ENCODE data around the gene ARID3A.

Gene ARID3A

GRCh38 chr19:1006711-1007398 lies 81.0 kb downstream of the ARID3A start:
- no peak for DNase-seq

DNA sequence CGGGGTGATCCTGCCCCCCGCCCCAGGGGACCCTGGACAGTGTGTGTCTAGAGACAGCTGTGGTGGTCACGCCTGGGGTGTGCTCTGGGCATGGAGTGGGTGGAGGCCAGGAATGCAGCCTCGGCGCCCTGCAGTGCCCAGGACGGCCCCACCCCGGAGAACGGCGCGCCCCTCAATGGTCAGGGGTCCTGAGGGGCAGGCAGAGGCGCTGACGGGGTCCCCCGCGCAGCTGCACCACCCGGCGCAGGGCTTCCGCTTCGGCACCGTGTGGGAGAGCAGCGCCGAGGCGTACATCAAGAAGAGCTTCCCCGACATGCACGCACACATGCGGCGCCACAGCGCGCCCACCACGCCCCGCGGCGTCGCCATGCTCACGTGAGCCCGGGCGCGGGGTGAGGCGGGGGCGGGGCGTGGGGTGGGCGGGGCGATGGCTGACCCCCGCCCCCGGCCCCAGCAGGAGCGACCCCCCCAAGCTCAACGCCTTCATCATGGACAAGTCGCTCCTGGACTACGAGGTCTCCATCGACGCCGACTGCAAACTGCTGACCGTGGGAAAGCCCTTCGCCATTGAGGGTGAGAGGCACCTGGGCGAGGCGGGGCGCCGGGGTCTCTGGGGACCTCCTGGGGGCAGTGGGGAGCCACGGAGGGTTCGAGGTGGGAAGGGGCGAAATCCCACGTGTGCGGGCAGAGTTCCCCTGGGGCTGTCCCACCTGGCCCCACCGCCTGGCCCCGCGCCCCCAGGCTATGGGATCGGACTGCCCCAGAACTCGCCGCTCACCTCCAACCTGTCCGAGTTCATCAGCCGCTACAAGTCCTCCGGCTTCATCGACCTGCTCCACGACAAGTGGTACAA lies 81.8 kb downstream of the ARID3A start:
- DNase-seq: no peak

GRCh38 chr19:1008268-1009040 lies 82.6 kb downstream of the ARID3A start:
- DNase-seq: no peak

- DNase-seq: no peak
Observed at GRCh38 chr19:1009041-1009980, 83.5 kb downstream of the ARID3A start.

- no peak for DNase-seq
Observed at GRCh38 chr19:1009981-1010538, 84.2 kb downstream of the ARID3A start.

DNA sequence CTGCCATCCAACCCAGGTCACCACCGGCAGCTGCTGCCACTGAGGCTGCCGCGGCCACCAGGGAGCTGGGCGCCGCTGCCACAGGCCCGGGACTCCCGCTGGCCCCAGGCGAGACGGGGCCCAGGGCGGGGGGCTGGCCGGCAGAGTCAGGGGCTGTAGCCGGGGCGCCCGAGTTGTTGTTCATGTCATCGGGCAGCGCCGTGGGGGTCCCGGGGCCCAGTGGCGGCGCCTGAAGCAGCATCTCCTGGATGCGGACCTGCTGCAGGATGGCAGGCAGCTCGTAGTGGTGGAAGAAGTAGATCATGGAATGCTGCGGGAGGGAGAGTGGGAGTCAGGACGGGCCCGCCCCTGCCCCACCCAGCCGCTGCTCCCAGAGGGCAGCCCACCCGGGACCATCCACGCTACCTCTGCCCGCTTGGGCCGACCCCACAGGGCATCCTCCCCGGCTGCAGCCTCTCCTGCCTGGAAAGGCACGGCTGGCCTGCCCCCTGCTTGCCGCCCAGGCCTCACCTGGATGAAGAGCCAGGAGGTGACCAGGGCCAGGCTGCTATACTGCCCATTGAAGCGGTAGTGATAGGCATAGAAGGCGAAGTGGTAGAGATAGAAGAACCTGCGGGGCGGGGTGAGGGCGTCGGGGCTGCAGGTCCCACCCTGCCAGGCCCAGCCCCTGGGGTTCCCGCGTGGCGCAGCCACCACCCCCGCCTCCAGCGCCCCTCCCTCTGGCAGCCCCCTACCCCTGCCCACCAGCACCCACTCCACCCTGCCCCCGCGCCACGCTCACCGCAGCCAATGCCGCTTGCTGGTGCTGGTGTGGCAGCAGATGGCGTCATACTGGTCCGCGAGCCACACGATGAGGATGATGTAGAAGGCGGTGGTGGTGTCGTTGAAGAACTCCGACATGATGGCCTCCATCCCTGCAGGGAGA lies 85.0 kb downstream of the ARID3A start:
- DNase-seq: no peak

DNA sequence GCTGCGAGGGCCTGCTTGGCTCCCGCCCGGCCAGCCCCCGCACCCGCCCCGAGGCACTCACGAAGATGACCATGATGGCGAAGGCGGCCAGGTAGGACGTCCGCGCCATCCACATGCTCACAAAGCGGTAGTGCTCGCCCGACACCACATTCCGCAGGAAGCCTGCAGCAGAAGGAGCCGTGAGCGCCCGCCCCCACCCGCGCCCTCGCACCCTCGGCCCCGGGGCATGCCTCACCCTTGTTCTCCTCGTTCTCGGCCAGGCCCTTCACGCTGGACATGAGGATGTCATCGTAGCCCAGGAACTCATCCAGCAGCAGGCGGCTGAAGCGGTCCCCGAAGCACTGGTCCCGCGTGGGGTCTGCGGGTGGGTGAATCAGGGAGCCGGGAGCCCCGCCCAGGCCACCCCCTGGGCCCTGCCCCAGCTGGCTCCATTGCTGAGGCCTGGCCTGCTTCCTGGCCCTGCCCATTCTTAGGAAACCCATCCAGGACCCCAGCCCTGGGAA lies 86.0 kb downstream of the ARID3A start:
- no peak for DNase-seq

DNA sequence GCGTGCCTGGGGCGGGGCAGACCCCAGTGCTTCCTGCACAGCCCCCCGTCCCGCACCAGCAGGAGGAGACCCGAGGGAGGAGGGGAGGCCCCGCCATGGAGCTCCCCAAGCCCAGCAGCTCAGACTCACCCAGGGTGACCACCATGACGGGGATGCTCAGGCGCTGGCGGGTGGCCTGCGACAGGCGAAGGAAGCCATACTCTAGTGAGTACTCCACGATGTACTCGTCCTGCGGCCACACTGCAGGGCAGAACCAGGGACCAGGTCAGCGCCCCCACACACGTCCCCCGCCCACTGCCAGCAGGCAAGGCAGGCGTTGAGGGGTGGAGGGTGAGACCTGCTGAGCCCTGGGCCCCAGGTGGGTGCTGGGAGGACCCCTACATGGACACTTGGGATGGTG lies 86.5 kb downstream of the ARID3A start:
- no peak for DNase-seq

GRCh38 chr19:1013218-1013617 lies 87.4 kb downstream of the ARID3A start:
- no peak for DNase-seq

- DNase-seq: no peak
Observed at GRCh38 chr19:1014161-1015060, 88.6 kb downstream of the ARID3A start.

DNA sequence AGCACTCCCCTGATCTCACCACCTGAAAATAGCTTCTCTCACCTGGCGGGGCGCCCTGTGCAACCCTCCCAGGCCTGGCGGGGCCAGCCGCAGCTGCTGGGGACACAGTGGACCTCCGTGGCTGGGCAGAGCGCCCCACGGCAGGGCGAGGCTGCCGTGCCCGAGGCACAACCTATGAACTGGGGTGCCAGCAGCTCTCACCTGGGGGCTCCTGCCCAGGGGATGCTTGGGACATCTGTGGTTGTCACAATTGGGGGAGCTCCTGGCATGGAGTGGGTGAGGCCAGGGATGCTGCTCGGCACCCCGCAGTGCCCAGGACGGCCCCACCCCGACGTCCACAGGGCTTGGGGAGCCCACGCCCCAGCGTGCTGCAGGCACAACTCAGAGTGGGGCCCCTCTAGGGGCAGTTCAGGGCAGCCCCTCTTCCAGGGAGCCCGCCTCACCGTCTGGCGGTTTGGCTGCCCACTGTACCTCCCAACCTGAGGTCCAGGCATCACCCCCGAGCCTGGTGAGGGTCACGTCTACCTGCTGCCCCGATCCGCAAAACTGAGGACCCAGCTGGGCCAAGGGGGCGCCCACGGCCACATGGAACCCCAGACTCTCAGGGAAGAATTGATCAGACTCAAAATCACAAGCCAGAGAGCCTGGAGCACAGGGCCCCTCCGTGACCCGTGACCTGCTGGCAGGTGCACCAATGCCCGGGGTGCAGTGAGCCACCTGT lies 89.4 kb downstream of the ARID3A start:
- DNase-seq: no peak

- no peak for DNase-seq
Observed at GRCh38 chr19:1015782-1016646, 90.2 kb downstream of the ARID3A start.

- no peak for DNase-seq
Observed at GRCh38 chr19:1016647-1017114, 90.8 kb downstream of the ARID3A start.

DNA sequence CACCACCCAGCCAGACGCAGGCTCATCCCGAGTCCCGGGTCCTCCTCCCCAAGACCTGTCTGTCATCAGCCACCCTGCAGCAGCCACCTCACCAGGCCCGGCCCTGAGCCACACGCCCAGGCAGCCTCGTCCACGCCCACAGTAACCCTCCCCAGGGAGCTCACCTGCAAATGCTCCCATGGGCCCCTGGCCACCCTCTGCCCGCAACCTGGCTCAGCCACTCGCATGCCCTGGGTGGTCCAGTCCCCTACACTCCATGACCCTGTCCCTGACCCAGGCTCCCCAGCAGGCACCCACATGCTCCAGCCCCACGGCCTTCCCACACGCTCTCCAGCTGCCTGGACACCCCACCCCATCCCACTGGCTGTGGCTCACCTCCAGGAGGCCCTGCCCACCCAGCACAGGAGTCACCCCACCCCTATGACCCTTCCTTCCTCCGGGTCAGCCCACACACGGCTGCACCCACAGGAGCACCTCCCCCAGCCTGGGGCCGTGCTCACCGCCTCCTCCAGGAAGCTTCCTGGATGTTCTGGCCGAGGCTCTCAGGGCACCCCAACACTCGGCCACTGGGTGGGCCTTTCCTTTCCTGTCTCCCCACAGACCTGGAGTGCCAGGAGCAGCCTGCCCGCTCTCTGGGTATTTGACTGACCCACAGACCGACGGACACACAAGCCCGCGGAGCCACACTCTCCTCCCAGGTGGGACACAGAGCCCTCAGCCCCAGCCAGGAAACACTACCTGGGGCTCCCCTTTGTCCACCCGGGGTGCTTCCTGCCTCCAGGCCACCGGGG lies 91.5 kb downstream of the ARID3A start:
- no peak for DNase-seq

DNA sequence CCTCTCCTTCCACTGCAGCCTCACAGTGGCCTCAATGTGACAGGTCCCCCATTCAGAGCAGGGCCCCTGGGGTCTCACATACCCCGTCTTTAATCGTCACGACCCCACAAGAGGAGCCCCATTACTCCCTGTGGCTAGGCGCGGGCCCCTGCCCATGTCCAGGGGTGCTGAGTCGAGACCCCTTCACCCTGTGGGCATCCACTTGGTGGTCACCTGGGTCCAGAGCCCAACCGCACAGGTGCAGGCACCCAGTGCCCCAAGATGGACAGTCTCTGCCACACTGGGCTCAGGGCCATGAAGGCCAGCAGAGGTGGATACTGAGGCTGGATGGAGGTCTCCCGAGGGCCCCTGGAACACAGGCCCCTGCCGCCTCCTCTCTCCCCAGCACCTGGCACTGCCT lies 92.1 kb downstream of the ARID3A start:
- DNase-seq: no peak

DNA sequence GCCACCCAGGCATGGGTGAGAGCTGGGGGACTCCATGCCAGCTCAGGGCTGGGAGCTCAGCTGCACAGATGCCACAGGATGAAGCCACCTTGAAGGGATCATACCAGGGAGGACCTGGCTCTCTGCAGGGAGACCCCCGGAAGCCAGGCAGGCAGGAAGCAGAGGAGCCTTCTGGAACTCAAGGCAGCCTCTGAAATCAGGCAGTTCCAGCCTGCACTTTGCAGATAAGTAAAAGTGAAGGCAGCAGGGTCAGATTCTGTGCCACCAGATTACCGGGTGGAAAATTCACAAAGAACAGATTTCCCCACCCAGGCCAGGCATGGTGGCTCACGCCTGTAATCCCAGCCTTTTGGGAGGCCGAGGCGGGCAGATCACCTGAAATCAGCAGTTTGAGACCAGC lies 92.6 kb downstream of the ARID3A start:
- DNase-seq: no peak

Data from NCI-H1436 (cell line).